Skeletal muscle satellite cell (primary cell): ENCODE data around the gene SSU72. TPM values are rescaled to one million over a fixed set of nuclear protein-coding genes. Genes with fewer than 3 reads are reported as not detected.

Experiments
- H3K27me3 ChIP-seq: 2 replicates; pipeline ENCODE4 v1.7.0; 2013; ENCODE audit warnings: low read length; ENCODE audit not compliant: control insufficient read depth, insufficient read depth
- H3K36me3 ChIP-seq: 2 replicates; pipeline ENCODE4 v1.7.0; 2013; ENCODE audit warnings: mild to moderate bottlenecking, control low read depth, low read length; ENCODE audit not compliant: insufficient read depth
- H3K4me1 ChIP-seq: 2 replicates; pipeline ENCODE4 v1.7.0; 2013; ENCODE audit warnings: low read length; ENCODE audit not compliant: control insufficient read depth, insufficient read depth
- H3K4me2 ChIP-seq: 2 replicates; pipeline ENCODE4 v1.7.0; 2013; ENCODE audit warnings: mild to moderate bottlenecking, low read length
- H3K4me3 ChIP-seq: 2 replicates; pipeline ENCODE4 v1.7.0; 2013; ENCODE audit warnings: low read length
- H3K9ac ChIP-seq: 2 replicates; pipeline ENCODE4 v1.7.0; 2013; ENCODE audit warnings: mild to moderate bottlenecking, low read depth, low read length, moderate library complexity
- H3K9me3 ChIP-seq: replicated peaks from 2 replicates; pipeline ENCODE4 v1.7.0; 2013; ENCODE audit warnings: mild to moderate bottlenecking, control low read depth, low read length
- total RNA-seq: library from RNA; depleted of rRNA; stranded (reverse); fragments of >200 nt; gene quantifications from 2 replicates; pipeline ENCODE4 v1.2.3, GENCODE V29; 2012; rRNA removed

The SSU72 gene
- 47.7 and 54.0 TPM in 2 replicates for total RNA-seq

DNA sequence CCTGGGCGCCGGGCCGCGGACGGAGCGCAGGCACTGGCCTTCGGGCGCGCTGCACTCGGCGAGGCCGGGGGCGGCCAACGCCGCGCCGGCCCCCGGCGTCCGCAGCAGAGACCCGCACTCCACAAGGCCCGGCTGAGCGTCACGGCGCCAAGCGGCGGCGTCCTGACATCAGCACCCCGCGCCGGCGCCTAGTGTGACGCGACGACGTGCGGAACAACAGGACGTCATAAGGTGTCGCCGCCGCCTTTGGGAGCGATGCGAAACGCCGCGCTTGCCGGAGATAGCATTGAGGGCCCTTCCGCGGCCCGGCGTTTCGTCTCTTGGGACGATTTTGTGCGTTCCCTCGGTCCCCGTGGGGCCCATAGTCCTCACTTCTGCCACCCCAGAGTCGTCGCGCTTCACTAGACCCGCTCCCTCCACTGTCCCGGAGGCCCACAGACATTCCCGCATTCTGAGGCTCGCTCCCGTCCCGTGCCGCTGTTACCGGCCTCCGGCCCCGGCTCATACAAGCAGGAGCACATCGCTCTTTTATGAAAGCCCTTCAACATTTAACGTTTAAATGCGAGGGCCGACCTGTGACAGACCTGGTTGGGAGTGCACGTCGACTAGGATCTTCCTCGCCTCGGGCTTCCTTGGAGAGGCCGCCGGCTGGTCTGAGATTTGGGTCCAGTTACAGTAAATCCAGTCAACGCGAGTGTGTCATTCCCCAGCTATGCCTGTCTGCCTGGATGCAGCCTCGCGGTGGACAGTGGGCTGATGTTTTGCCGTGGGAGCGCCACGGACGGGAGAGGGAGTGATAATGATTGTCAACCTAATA lies at the start of gene SSU72:
Gene SSU72, minus strand, starts transcription at position 143 of the 817 bp plus-strand sequence. CDS start 306 bp downstream, outside the sequence.
- Histone ChIP-seq H3K27me3 (peaks cover 13% of the 10 kb centered on the region), H3K4me3 (peak within 1 kb of the TSS; percentile 89), H3K4me1 (peaks cover 15% of the 10 kb centered on the region), H3K36me3 (no peaks in the 10 kb centered on the region), H3K4me2 (peak within 1 kb of the TSS; percentile 96), H3K9me3 (no peaks in the 10 kb centered on the region), H3K9ac (peak within 1 kb of the TSS; percentile 97)

DNA sequence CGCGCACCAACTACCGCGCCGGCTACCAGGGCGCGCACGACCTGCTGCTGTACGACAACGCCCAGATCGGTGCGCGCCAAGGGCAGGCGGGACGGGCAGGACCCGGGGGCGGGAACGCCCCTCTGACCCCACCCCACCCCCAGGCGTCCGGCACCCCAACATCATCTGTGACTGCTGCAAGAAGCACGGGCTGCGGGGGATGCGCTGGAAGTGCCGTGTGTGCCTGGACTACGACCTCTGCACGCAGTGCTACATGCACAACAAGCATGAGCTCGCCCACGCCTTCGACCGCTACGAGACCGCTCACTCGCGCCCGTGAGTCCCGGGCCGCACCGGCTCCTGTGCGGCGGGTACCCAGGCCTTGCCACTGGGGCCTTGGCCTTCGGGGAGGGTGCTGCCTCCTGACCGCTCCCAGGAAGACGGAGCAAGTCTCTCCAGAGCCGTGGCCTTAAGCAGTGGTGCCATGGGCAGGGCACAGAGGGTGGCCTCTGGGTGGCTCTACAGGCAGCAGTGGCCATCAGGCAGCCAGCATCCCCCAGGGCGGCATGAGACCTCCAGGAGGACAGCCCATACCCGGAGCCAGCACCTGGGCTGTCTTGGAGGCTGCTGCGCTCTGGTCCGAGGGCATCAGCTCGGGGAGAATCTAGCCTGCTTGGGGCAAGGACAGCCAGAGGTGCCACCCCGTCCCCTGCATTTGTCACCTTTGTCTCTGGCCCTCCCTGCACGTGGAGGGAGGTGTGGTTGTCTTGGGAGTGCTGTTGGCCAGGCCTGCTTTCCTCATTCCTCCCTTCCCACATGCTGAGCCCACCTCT lies 49.2 kb upstream of the SSU72 start:
- Histone ChIP-seq H3K9ac (no peak overlapping the region), H3K9me3 (no peaks in the 10 kb centered on the region), H3K4me3 (no peak overlapping the region), H3K4me2 (no peak overlapping the region), H3K27me3 (no peaks in the 10 kb centered on the region), H3K4me1 (peaks cover 5% of the 10 kb centered on the region), H3K36me3 (no peaks in the 10 kb centered on the region)

DNA sequence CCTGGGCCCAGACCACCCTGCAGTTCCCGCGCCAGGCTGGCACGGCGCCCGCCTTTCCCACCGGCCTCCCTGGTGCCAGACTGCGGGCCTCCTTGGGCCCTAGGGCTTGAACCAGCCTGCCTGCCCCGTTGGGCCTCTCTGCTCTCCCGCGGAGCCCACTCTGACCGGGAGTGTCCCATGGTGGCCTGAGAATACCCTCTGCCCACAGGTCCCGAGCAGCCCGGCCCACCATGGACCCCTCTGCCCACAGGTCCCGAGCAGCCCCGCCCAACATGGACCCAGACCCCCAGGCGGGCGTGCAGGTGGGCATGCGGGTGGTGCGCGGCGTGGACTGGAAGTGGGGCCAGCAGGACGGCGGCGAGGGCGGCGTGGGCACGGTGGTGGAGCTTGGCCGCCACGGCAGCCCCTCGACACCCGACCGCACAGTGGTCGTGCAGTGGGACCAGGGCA lies 48.5 kb upstream of the SSU72 start:
- H3K4me1 ChIP-seq = peaks cover 5% of the 10 kb centered on the region
- peaks cover 4% of the 10 kb centered on the region for H3K36me3 ChIP-seq
- no peaks in the 10 kb centered on the region for H3K9me3 ChIP-seq
- H3K9ac ChIP-seq = no peak overlapping the region
- no peak overlapping the region for H3K4me2 ChIP-seq
- no peaks in the 10 kb centered on the region for H3K27me3 ChIP-seq
- no peak overlapping the region for H3K4me3 ChIP-seq

DNA sequence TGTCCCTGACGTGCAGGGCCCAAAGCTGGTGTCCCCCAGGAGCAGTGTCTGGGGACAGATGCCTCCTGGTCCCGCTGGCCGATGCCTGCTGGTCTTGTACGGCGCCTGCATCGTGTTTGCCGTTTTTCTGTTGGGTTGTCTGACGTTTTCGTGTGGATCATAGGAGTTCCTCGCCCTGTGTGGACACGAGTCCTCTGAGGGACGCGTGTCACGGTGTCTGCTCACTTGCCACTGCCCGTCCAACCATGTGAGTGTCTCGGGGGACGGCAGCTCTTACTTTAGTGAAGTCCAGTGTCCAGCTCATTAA lies 48.1 kb upstream of the SSU72 start:
- peaks cover 5% of the 10 kb centered on the region for H3K4me1 ChIP-seq

DNA sequence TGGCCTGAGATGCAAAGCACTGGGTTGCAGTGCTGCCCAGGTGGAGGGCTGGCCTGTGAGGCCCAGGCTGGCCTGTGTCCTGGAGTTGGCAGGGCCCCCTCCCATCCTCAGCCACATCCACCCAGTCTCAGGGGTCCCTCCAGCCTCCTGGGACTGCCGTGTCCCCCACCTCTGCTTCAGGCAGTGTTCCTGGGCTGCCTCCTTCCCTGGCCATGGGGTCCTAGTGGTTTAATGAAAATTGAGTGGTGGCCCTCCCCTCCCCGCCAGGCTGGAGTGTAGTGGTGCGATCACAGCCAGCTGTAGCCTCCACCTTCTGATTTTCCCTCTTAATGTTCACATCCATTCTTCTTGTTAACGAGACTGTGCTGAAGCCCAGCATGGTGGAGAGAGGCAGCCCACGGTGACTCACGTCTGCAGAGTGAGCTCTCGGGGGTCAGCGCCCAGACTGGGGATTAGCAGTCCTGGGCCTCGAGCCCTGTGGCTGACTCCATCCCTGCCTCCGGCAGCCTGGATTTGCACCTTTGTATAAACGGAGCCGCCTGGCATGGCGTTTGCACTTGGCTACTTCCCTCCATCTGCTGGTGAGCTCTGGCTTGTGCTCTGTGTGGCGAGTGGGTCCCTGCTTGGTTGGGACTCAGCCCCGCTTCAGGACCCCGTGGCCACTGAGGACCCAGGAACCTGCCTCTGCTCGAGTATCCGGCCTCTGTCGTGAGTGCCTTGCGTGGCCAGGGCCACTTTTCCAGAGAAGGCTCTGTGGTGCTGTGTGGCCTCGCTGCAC lies 47.5 kb upstream of the SSU72 start:
- Histone ChIP-seq H3K9ac (no peak overlapping the region), H3K9me3 (no peaks in the 10 kb centered on the region), H3K4me2 (no peak overlapping the region), H3K36me3 (peaks cover 10% of the 10 kb centered on the region), H3K4me3 (no peak overlapping the region), H3K4me1 (peaks cover 5% of the 10 kb centered on the region), H3K27me3 (no peaks in the 10 kb centered on the region)

More for the DNA sequence above, 48.1 kb upstream of the SSU72 start:
- H3K4me2 ChIP-seq = no peak overlapping the region
- no peaks in the 10 kb centered on the region for H3K9me3 ChIP-seq
- peaks cover 6% of the 10 kb centered on the region for H3K36me3 ChIP-seq
- H3K9ac ChIP-seq = no peak overlapping the region
- no peak overlapping the region for H3K4me3 ChIP-seq
- H3K27me3 ChIP-seq = no peaks in the 10 kb centered on the region

DNA sequence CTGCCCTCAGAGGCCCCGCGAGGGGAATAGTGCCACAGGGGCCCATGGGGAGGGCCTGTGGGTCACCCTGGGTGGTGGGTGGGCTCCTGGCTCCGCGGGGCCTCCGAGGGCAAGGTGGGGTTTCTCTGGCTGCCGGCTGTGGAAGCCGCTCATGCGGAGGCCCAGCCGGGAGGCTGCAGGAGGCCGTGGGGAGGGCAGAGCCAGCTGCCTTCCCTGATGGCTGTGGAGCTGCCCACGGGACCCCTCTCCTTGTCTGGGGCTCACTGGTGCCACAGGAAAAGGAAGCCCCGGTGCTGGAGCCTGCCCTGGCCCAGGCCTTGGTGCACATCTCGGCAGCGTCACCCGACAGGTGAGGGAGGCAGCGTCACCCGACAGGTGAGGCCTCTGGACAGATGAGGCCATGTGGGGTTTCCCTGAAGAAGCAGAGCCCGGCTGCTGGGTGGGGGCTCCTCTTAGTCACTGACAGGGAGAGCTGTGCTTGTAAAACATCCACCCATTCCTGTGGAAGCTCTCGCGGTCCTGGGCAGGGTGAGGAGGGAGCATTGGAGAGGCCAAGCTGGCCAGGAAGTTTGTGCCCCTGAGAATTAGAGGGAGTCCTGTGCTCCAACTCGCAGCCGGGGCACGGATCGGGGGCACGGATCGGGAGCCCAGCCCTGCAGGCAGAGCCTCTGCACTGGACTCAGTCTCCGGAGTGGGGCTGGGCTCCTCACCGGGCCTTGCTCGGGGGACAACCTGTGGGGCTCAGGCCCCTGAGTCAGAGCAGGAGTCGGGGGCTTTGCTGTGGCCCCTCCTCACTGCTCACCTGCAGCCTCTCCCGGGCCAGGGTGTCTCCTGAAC lies 46.7 kb upstream of the SSU72 start:
- no peak overlapping the region for H3K9ac ChIP-seq
- H3K36me3 ChIP-seq = peaks cover 10% of the 10 kb centered on the region
- no peaks in the 10 kb centered on the region for H3K9me3 ChIP-seq
- H3K4me2 ChIP-seq = no peak overlapping the region
- H3K27me3 ChIP-seq = no peaks in the 10 kb centered on the region
- peaks cover 13% of the 10 kb centered on the region for H3K4me1 ChIP-seq
- no peak overlapping the region for H3K4me3 ChIP-seq

DNA sequence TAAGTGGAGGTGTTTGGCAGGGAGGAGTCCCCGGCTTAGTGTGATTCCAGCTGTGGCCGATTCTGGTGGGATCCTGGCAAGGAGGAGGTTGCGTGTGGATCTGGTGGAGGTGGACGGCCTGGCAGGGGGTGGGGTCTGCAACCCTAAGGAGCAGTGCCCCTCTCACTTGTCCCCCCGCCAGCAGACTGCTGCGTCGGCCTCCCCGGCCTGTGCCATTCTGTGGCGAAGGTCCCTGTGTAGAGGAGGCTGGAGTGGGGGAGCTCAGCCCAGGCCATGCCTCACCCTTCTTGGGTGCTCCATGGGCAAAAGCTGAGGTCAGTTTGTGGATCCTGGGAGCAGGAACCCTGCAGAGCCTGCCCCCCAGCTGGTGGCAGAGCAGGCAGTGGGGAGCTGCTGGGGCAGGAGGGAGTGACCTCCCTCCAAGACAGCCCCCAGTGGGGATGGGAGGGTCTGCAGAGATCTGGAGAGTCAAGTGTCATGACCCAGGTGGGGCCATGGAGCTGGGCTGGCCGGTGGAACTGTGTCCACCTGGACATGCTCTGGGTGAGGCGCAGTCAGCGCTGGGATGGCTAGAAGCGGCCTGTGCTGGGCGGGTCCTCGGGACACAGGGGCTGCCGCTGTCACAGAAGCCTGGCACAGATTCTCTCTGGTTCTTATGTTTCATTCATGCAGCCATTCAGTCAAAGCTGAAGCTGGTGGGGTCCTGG lies 45.9 kb upstream of the SSU72 start:
- Histone ChIP-seq H3K4me3 (no peak overlapping the region), H3K36me3 (peaks cover 10% of the 10 kb centered on the region), H3K27me3 (no peaks in the 10 kb centered on the region), H3K9me3 (no peaks in the 10 kb centered on the region), H3K9ac (no peak overlapping the region), H3K4me2 (no peak overlapping the region), H3K4me1 (peaks cover 14% of the 10 kb centered on the region)

DNA sequence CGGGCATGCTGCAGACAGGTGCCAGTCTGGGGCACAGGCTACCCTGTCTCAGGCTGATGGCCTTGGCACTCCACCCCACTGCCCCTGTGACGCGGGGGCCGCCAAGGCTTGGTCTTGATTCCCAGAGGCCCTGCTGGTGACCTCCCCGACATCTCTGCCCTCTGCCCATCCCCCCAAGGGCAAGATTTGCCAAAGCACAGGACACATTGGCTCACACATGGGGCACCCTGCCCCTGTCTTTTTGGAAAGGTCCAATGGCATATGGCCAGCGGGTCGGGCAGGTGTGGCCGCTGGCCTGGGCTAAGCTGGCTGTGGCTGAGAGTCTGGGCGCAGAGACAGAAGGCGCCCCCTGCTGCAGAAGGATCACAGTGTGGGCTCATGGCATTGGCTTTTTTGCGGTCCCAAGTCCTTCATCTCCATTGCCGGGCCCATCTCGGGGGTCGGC lies 45.3 kb upstream of the SSU72 start:
- H3K9ac ChIP-seq = no peak overlapping the region
- H3K27me3 ChIP-seq = no peaks in the 10 kb centered on the region
- H3K36me3 ChIP-seq = peaks cover 10% of the 10 kb centered on the region
- no peaks in the 10 kb centered on the region for H3K9me3 ChIP-seq
- H3K4me1 ChIP-seq = peaks cover 14% of the 10 kb centered on the region
- no peak overlapping the region for H3K4me2 ChIP-seq
- H3K4me3 ChIP-seq = no peak overlapping the region

DNA sequence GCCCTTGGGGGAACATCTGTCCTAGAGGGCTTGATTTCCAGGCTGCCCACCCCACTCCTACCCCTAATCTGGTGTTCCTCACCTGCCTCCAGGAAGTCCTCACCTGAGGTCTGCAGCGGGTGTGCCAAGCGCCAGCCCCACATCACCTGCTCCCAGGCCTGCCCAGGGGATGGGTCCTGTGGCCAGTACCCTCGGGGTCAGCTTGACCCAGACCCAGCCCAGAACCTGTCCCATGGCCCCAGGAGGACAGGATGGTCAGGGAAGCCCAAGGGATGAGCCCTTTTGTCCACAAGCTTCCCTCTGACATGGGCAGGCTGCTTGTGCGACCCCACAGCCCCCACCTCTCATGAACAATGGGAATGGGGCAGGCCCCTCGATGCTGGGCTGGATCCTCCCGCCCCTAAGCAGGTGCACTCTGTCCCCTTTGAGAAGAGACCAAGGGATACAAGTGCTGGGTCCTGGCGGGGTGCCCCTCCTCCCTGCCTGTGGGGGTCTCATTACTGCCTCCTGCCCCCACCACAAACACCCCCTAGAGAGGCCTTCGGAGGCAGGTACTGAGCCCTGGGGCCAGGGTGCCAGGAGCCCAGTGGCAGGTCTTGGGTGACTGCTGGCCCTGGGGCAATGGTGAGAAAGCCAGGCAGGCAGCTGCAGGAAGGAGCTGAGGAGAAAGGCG lies 43.9 kb upstream of the SSU72 start:
- no peak overlapping the region for H3K4me3 ChIP-seq
- H3K27me3 ChIP-seq = no peaks in the 10 kb centered on the region
- H3K9ac ChIP-seq = no peak overlapping the region
- H3K9me3 ChIP-seq = no peaks in the 10 kb centered on the region
- H3K4me2 ChIP-seq = no peak overlapping the region
- peaks cover 10% of the 10 kb centered on the region for H3K36me3 ChIP-seq
- peaks cover 25% of the 10 kb centered on the region for H3K4me1 ChIP-seq

DNA sequence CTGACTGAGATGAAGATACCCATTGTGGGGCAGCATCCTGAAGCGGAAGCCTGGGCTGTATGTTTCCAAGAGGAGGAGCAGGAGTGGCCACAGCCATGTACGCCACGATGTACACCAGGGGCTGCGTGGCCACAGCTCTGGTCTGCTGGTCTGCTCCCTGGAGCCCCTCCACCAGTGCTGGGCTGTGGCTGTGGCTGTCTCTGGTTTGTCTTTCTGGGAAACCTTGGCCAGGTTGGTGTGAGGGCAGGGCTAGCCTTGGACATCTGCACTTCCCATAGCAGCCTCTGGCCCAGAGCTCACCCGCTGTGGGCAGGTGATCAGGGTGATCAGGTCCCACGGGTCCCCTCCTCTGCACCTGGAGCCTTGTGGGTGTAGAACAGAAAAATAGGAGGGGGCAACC lies 43.3 kb upstream of the SSU72 start:
- Histone ChIP-seq H3K9ac (no peak overlapping the region), H3K9me3 (no peaks in the 10 kb centered on the region), H3K4me2 (no peak overlapping the region), H3K4me3 (no peak overlapping the region), H3K4me1 (peaks cover 25% of the 10 kb centered on the region), H3K27me3 (no peaks in the 10 kb centered on the region), H3K36me3 (peaks cover 10% of the 10 kb centered on the region)
